HG02938 (cell line): Measurements from ENCODE around the gene COL7A1.
A peak's percentile ranks its signal among the peaks of the same experiment; 100 is the strongest.

Source experiments
- ATAC-seq: cut with Tn5 transposase; IDR thresholded peaks from one replicate; pipeline ENCODE4 v1.9.1; 2021; ENCODE audit warnings: mild to moderate bottlenecking, moderate library complexity; ENCODE audit not compliant: unreplicated experiment

Gene COL7A1

DNA sequence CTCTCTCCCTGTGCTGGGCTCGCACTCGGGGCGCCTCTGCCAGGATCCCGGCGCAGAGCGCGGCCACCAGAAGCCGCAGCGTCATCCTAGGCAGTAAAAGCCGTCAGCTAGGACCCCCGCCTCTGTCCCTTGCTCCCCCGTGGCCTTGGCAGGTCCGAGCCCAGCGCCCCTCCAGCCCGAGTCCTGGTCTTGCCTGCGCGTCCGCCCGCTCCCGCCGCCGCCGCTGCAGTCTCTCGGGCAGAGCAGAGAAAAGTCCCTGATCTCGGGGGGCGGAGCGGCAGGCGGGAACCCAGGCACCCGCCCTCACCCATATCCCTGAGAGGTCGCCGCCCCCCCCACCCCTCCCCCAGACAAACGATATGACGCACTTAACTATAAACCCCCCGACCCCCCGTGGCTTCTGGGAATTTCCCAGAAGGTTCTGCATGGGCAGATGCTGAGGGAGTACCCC lies at the start of gene COL7A1:
TSS of gene COL7A1 (minus strand) at position 255 of the 451 bp plus-strand sequence. CDS start at position 85, 170 bp downstream.
- ATAC-seq = no peak

DNA sequence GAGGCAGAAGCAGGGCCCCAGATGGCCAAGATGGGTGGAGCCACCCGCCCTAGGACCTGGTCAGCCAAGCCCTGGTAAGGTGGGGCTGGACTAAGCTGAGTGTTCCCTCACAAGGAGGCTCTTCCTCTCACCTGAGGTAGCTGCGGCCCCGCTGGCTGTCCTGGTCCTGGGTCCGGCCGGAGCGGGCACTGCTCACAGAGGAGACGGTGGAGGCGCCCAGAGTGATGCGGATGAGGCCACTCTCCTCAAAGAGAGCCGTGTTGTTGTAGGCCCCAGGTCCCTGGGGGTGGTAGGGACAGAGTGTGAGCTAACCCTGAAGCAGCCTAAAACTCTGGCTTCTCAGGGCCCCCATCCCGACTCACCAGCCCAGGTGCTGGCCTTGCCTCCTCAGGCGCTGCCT lies 47.5 kb upstream of the COL7A1 start:
- ATAC-seq = no peak

DNA sequence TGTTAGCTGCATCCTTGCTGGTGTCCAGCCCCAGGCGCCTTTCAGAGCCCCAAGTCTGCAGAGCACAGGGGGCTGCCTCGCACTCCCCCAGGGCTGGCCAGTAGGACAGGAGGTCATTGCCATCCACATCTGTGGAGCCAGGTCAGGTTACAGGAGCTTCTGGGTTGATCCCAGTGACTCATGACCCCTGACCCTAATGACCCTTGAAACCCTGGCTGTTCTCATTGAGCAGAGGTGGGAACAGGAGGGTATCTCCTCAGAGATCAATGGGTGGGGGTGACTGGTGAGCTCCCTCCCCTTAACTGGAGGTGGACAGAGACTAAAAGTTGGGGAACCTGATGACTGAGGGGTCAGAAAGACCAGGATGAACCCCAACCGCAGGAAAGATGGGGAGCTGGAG lies 46.3 kb upstream of the COL7A1 start:
- no peak for ATAC-seq

DNA sequence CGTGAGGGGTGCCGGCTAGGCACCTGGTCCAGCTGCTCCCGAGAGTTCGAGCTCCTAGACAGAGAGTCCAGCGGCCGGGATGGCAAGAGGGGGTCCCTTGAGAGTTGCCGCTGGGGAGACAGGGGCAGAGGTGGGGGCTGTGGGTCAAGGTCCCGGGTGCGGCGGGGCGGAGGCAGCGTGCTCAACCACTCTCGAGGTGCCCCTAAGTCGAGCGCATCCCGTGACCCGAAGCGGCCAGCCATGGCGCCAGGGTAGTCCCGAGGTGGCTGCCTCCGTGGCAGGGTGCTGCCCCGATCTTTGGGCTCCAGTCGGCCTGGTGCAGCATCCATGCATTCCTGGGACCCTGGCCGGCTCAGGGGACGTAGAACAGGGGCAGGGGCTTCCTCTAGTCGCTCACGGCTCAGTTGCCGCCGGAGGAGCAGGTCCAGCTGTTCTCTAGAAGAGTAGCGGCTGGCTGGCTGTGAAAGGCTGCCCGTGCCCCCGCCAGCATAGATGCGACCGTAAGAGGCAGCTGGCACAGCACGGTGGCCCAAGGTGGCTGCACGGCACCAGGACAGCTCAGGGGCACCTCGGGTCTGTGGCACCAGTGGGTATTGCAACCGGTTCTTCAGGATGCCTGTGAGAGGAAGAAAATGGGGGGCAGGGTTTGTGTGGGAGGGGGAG lies 44.9 kb upstream of the COL7A1 start:
- ATAC-seq = no peak

GRCh38 chr3:48637305-48637704 lies 42.2 kb upstream of the COL7A1 start:
- ATAC-seq = no peak

DNA sequence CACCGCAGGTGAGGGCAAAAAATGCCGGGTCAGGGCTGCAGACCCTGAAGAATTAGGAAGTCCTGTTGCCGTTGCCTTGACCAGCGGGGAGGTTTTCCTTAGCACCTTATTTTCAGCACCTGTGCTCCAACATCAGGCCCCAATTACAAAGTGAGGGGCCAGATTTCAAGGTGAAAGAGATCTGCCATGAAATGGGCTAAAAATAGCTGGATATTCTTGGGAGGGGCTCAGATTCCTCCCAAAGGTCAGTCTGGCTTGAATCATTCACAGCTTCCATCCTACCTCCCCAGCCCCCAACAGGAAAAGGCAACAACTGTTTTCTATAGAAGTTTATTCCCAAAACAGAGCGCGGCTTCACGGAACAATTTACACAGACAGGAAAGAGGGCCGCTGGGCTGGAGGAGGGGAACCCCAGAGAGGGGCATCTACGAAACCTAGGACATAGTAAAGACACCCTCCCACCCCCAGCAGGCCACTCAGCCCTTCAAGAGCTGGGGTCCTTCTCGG lies 41.1 kb upstream of the COL7A1 start:
- no peak for ATAC-seq

GRCh38 chr3:48635222-48636021 lies 40.3 kb upstream of the COL7A1 start, which contains the start of gene SLC26A6:
Gene SLC26A6 (minus strand): TSS chr3:48635461. CDS start chr3:48635393, 68 bp downstream.
- ATAC-seq = peak; percentile 80

DNA sequence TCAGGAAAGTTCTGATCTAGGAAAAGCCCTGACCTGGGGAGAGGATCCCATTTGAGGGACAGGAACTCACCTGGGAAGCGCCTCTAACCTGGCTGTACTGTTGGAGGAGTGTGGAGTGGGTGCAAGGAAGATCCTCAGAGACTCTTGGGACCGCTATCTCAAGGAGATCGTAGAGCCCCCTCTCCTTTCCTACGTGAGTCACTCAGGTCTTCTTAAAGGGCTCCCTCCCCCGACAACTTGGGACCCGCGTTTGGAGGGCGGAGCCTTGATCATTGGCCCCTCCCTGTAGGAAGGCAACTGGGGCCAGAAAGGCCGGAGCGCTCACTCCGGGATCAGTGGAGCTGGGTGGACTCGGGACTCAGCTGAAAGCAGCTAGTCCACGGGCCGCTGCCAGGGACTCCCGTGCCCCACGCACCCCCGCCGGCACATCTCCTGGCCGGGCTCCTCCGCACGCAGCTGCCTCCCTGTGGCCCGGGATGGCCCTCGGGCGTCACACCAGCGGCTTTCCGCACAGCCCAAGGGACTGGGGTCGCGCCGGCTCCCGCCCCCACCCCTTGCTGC lies 39.6 kb upstream of the COL7A1 start:
- peak; percentile 22 for ATAC-seq

DNA sequence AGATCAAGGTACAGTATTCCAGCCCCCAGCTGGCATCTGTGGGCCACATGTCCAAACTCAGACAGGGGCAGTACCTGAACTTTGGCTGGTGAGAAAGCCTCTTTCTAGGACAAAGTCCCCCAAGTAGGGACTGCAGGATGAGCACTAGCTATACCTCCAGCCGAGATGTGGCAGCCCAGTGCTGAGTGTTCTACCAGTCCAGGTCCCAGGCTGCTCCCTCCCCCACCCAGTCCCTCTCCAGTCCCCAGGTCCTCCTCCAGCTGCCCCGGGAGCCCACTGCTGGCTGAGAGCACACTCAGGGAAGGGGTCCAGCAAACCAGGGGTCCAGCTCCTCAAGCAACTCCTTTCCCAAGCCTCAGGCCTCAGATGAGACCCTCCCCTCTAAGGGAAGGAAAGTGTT lies 38.6 kb upstream of the COL7A1 start:
- no peak for ATAC-seq

DNA sequence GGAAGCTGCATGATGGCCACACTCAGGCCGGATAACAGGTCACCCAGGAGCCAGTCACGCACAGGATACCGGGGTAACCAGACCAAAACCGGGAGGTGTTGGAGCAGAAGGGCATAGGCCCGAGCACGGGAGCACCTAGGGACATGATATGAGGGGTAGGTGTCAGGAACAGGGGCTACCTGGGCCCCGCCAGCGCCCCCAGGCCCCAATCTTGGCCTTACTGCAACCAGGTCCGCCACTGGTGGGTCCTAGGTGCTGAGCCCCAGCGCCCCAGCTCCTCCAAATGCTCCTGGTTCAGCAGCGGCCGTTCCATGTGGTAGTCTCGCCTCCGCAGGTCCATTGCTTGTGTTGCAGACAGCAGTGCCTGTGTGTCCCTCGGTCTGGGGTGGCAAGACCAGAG lies 38.1 kb upstream of the COL7A1 start:
- no peak for ATAC-seq

GRCh38 chr3:48631516-48632448 lies 36.7 kb upstream of the COL7A1 start:
- ATAC-seq = no peak

- no peak for ATAC-seq
Observed at GRCh38 chr3:48630833-48631232, 35.7 kb upstream of the COL7A1 start.

DNA sequence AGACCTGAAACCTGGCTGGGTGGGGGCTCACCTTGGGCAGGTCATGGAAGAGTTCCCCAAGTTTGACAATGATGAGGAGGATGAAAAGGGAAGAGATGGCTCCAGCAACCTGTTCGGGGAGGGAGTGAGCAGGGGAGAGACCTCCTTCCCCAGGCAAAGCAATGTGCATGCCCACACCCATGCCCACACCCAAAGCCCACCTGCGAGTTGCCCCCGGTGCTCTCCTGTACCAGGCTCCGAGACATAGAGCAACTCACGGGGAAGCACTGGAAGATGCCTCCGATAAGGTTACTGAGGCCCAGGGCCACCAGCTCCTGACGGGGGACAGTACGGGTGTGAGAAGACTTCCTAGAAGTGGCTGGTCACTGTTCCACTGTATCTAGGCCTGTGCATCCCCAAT lies 35.3 kb upstream of the COL7A1 start:
- ATAC-seq = no peak

DNA sequence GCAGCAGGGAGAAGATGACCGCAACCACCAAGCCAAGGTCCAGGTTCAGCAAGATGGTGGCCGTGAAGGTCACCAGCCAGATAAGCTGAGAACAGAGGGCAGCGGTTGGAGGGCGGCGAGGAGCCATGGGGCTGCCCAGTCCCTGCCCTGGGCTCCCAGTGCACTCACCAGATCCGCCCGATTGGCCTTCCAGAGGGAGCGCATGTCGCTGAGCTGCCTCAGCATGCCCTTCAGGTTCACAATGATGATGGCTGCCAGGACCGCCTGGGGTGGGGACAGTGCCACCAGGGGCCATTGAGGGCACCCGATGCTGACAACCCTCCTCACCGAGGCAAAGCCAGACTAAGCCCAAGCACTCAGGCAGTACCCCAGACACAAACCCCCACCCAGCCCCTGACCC lies 34.8 kb upstream of the COL7A1 start:
- no peak for ATAC-seq

GRCh38 chr3:48628277-48629017 lies 33.3 kb upstream of the COL7A1 start:
- ATAC-seq = no peak

- no peak for ATAC-seq
Observed at GRCh38 chr3:48625600-48625999, 30.5 kb upstream of the COL7A1 start.

DNA sequence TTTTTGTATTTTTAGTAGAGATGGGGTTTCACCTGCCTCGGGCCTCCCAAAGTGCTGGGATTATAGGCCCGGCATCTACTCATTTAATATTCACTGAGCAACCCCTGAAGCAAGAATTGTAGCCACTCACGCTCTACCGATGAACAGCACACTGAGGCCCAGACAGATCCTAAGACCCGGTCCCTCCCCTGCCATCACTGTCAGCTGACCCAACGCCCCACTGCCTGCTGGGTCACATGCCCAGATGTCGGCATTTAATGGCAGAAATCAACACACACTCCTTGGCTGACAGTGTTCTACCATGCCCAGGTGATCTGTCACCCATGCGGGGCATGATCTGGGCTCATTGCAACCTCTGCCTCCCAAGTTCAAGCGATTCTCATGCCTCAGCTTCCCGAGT lies 29.6 kb upstream of the COL7A1 start:
- no peak for ATAC-seq

GRCh38 chr3:48623851-48624547 lies 28.9 kb upstream of the COL7A1 start:
- ATAC-seq = no peak

- no peak for ATAC-seq
Observed at GRCh38 chr3:48621461-48621869, 26.3 kb upstream of the COL7A1 start, which contains the start of gene TMEM89. Gene TMEM89 (minus strand): TSS chr3:48621769. CDS start chr3:48621756, 13 bp downstream.
